Fibroblast of lung (primary cell): ENCODE results near the gene MAN1A2. TPM values are rescaled to one million over a fixed set of nuclear protein-coding genes. Genes with fewer than 3 reads are reported as not detected.
A peak's percentile ranks its signal among the peaks of the same experiment; 100 is the strongest.

ENCODE experiments used
- DNase-seq, 2 donors: peaks; one replicate each; pipeline versions ENCODE4 v3.0.0 to v3.0.0-alpha.2; 2010; ENCODE audit warnings: low read depth in 2 of 2
- H2AFZ ChIP-seq: 2 replicates; pipeline ENCODE4 v1.5.1; 2012; ENCODE audit warnings: low read length, control low read depth, inconsistent platforms
- H3K27ac ChIP-seq: 2 replicates; pipeline ENCODE4 v1.5.1; 2011; ENCODE audit warnings: low read length, control low read depth; ENCODE audit not compliant: insufficient read depth
- H3K27me3 ChIP-seq: 2 replicates; pipeline ENCODE4 v1.5.1; 2011; ENCODE audit warnings: mild to moderate bottlenecking, low read length; ENCODE audit not compliant: control insufficient read depth, insufficient read depth
- H3K36me3 ChIP-seq: 2 replicates; pipeline ENCODE4 v1.5.1; 2011; ENCODE audit warnings: low read length; ENCODE audit not compliant: control insufficient read depth, insufficient read depth
- H3K4me1 ChIP-seq: 2 replicates; pipeline ENCODE4 v1.5.1; 2011; ENCODE audit warnings: low read length; ENCODE audit not compliant: control insufficient read depth, insufficient read depth; ENCODE audit errors: extremely low read depth
- H3K4me2 ChIP-seq: 2 replicates; pipeline ENCODE4 v1.5.1; 2011; ENCODE audit warnings: low read length, control low read depth; ENCODE audit not compliant: insufficient read depth; ENCODE audit errors: extremely low read depth
- H3K4me3 ChIP-seq, 4 experiments: fragments of 200-600 bp in 1 of 4; sonication (generic) in 1 of 4; replicated peaks in 1 of 4; 2 replicates each; pipeline ENCODE4 v1.5.1; 2011 to 2016; ENCODE audit warnings: low read length in 4 of 4, low read depth in 3 of 4, mild to moderate bottlenecking in 3 of 4, control low read depth in 2 of 4, inconsistent platforms in 1 of 4, mixed read lengths in 1 of 4; ENCODE audit not compliant: insufficient read depth in 1 of 4; ENCODE audit errors: control extremely low read depth in 1 of 4
- H3K79me2 ChIP-seq: 2 replicates; pipeline ENCODE4 v1.5.1; 2012; ENCODE audit warnings: mild to moderate bottlenecking, low read length, inconsistent platforms; ENCODE audit not compliant: control insufficient read depth, insufficient read depth
- H3K9ac ChIP-seq: 2 replicates; pipeline ENCODE4 v1.5.1; 2011; ENCODE audit warnings: mild to moderate bottlenecking, low read length, control low read depth; ENCODE audit not compliant: insufficient read depth
- H3K9me3 ChIP-seq: 2 replicates; pipeline ENCODE4 v1.5.1; 2012; ENCODE audit warnings: low read depth, low read length; ENCODE audit not compliant: control insufficient read depth, insufficient read depth
- H4K20me1 ChIP-seq: 2 replicates; pipeline ENCODE4 v1.5.1; 2011; ENCODE audit warnings: low read length; ENCODE audit not compliant: control insufficient read depth, insufficient read depth; ENCODE audit errors: extremely low read depth
- CTCF ChIP-seq, 2 donors: IDR thresholded peaks in 1 of 2; conservative IDR thresholded peaks in 1 of 2; 1 replicate in 1 of 2; 2 replicates in 1 of 2; pipeline ENCODE4 v1.5.1; 2011 to 2012; ENCODE audit warnings: low read length in 2 of 2, control low read depth in 1 of 2, inconsistent platforms in 1 of 2, low read depth in 1 of 2, mild to moderate bottlenecking in 1 of 2
- EZH2 ChIP-seq: IDR thresholded peaks from 2 replicates; pipeline ENCODE4 v1.5.1; 2012; ENCODE audit warnings: low read length, control low read depth, mild to moderate bottlenecking; ENCODE audit errors: missing control alignments
- polyA plus RNA-seq, 2 donors: library from polyadenylated mRNA; depleted of rRNA in 1 of 2; stranded (reverse) in 1 of 2; unstranded in 1 of 2; fragments of >200 nt; gene quantifications; 2 replicates each; pipeline ENCODE4 v1.2.1, GENCODE V29; 2011 to 2012; ENCODE audit warnings: missing spikeins in 1 of 2
- total RNA-seq: library from RNA; depleted of rRNA; stranded (reverse); fragments of >200 nt; gene quantifications from 2 replicates; pipeline ENCODE4 v1.2.1, GENCODE V29; 2014

The MAN1A2 gene
- total and polyA plus RNA-seq, 2 donors (not counting 1 experiment from before 2014, with no cell fraction given): 41.9 to 43.6 TPM

DNA sequence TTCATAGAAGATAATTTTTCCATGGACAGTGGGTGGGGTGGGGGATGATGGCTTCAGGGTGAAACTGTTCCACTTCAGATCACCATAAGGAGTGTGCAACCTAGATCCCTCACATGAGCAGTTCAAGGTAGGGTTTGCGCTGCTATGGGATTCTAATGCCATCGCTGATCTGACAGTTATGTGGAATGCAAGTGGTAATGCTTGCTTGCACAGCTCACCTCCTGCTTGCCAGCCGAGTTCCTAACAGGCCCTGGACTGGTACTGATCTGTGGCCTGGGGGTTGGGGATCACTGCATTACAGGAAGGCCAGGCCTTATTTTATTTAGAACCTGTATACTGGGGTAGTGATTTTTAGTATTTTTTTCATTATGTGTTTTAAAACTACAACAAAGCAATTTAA is 22.0 kb downstream of the MAN1A2 start:
- Histone ChIP-seq H2AFZ (no peak overlapping the region), H3K9ac (no peak overlapping the region), H3K79me2 (peaks cover 16% of the 10 kb centered on the region), H3K27ac (no peak overlapping the region), H3K4me3 (no peak overlapping the region), H3K4me2 (no peak overlapping the region), H3K4me1 (no peaks in the 10 kb centered on the region), H3K9me3 (no peaks in the 10 kb centered on the region), H4K20me1 (peaks cover 2% of the 10 kb centered on the region), H3K36me3 (no peaks in the 10 kb centered on the region), H3K27me3 (no peaks in the 10 kb centered on the region)
- DNase-seq: no peak
- TF ChIP-seq CTCF (conservative IDR thresholded peaks at IDR 0.05 in 1 of 2, IDR thresholded peaks at IDR 0.05 in 1 of 2; ENCODE audit: low read depth in 1 of 2, low read length in 2 of 2) (no peak), EZH2 (no peak)

DNA sequence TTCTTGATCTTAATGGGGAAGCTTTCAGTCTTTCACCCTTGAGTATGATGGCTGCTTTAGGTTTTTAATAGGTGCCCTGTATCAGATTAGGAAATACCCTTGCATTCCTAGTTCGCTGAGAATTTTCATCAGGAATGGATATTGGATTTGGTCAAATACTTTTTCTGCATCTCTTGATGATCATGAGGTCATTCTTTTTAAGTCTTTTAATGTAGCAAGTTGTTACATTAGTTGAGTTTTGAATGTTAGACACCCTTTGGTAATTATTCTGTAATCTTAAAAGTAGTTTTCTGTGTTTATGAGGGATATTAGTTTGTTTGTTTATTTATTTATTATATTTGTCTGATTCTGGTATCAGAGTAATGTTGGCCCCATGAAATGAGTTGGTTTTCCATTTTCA is 22.5 kb downstream of the MAN1A2 start:
- no peak for DNase-seq
- no peak overlapping the region for H3K27ac ChIP-seq
- no peak overlapping the region for H3K9ac ChIP-seq
- no peak for TF ChIP-seq EZH2
- no peak for TF ChIP-seq CTCF (conservative IDR thresholded peaks at IDR 0.05 in 1 of 2, IDR thresholded peaks at IDR 0.05 in 1 of 2; ENCODE audit: low read depth in 1 of 2, low read length in 2 of 2)
- H3K4me1 ChIP-seq: no peaks in the 10 kb centered on the region
- no peaks in the 10 kb centered on the region for H3K9me3 ChIP-seq
- H3K79me2 ChIP-seq: peaks cover 19% of the 10 kb centered on the region
- no peak overlapping the region for H3K4me2 ChIP-seq
- no peak overlapping the region for H2AFZ ChIP-seq
- H3K4me3 ChIP-seq: no peak overlapping the region
- no peaks in the 10 kb centered on the region for H3K36me3 ChIP-seq
- peaks cover 2% of the 10 kb centered on the region for H4K20me1 ChIP-seq
- H3K27me3 ChIP-seq: no peaks in the 10 kb centered on the region

DNA sequence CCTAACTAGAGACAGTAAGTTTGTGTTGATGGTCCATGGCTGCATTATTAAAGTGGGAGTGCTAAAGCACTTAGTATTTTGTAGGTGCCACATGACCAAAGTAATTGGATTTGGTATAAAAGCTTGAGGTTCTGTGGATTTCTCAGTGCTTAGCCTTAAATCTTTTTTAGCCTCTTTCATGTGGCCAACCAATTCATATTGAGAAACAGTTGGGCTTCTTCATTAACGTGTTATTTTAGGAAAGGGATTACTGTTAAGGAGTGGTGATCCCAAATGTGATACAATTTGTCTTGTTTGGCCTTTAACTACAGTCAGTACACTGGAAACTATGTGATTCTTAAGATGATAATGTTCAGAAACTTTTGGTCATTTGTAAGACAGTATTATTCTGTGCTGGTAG is 25.5 kb downstream of the MAN1A2 start:
- H2AFZ ChIP-seq: no peak overlapping the region

More for the DNA sequence above, 25.5 kb downstream of the MAN1A2 start:
- H3K4me1 ChIP-seq: no peaks in the 10 kb centered on the region
- no peak overlapping the region for H3K4me3 ChIP-seq
- no peak overlapping the region for H3K27ac ChIP-seq
- peaks cover 2% of the 10 kb centered on the region for H4K20me1 ChIP-seq
- DNase-seq: peak in 1 of 2 donors; percentile 20
- H3K79me2 ChIP-seq: peaks cover 7% of the 10 kb centered on the region
- no peak overlapping the region for H3K4me2 ChIP-seq
- TF ChIP-seq EZH2 (no peak), CTCF (conservative IDR thresholded peaks at IDR 0.05 in 1 of 2, IDR thresholded peaks at IDR 0.05 in 1 of 2; ENCODE audit: low read depth in 1 of 2, low read length in 2 of 2) (no peak)
- H3K9ac ChIP-seq: no peak overlapping the region
- H3K36me3 ChIP-seq: no peaks in the 10 kb centered on the region
- no peaks in the 10 kb centered on the region for H3K27me3 ChIP-seq
- no peaks in the 10 kb centered on the region for H3K9me3 ChIP-seq
